GM19238 (cell line): ENCODE results near the gene SPC24.
"Not testable (repeated sequence)": the region's sequence is repeated elsewhere in the genome, so short reads cannot be mapped to it uniquely, and the experiment has no call there.

ENCODE experiments used
- DNase-seq: peaks from one replicate; pipeline ENCODE4 v3.0.0; 2011; ENCODE audit warnings: low spot score; ENCODE audit not compliant: insufficient read length

Gene SPC24

DNA sequence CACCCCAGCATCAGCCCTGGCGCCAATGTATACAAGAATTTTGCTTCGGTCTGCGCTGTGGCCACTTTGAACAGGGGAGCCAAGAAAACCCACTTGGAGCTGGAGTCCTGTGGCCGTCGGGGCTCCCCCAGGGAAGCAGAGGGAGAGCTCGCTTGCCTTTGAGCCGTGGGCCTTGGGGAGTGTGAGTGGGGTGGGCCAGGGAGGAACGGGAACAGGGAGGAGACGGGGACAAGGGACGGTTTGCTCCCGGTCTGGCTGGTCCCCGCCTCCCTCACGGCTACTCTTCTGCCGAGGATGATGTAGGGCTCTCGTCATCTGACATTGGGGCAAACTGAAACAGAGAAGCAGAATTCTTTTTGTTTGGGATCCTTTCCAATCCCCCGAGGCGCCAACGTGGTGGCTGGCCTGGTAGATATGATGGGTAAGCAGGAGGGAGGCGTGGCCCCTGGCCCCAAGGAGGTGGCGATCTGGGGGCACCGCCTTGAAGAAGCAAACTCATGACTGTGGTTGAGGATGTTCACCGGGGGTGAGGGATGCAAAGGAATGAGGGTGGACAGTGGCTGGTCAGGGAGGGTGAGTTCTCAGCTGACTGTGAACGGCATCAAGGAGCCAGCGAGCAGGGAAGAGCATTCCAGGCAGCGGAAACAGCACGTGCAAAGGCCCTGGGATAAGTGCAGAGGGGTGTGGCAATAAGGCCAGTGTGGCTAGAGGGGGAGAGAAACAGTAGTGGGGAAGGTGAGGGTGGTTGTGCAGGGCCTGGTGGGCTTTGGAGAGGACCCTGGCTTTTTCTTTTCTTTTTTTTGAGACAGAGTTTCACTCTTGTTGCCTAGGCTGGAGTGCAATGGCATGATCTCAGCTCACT is 10.9 kb upstream of the SPC24 start:
- DNase-seq: no peak

DNA sequence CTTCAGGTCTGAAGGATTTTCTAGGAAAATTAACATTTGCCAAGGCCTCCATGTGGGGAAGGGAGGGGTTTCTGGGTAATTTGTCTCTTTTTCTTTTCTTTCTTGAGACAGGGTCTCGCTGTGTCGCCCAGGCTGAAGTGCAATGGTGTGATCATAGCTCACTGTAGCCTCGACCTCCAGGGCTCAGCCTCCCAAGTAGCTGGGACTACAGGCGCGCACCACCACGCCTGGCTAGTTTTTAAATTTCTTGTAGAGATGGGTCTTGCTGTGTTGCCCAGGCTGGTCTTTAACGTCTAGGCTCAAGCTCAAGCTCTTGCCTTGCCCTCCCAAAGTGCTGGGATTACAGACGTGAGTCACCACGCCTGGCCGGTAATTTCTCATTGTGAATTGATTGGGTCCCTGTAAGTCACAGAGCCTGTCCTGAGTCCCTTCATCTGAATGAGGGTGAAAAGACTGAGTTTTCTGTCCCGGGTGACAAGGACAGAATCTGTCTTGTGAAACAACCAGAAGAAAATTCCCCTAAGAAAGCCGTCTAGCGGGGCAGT is 10.0 kb upstream of the SPC24 start:
- no peak for DNase-seq

DNA sequence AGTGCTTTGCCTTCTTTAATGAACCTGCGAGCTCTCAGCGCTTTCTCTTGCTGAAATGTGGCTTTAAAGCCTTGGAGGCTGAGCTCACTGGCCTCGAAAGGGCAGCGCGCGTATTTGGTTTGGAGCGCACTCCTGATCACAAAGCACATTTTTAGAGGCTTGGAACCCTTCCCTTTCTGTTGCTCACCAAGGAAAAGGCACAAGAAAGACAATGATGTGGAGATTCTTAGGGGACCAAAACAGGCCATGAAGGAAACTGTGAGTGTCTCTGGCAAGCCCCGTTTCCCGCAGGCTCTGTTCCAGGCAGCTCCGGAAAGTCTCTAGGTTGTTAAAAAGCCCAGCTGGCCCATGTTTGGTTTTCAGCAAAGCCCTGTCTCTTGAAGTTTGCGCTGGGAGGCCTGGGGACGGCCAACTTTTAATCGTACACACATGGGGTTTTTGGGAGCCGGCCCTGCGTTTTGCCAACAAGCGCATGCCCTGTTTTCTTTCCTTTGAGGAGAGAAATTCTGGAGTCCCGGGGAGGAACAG is 9.4 kb upstream of the SPC24 start:
- DNase-seq: no peak

DNA sequence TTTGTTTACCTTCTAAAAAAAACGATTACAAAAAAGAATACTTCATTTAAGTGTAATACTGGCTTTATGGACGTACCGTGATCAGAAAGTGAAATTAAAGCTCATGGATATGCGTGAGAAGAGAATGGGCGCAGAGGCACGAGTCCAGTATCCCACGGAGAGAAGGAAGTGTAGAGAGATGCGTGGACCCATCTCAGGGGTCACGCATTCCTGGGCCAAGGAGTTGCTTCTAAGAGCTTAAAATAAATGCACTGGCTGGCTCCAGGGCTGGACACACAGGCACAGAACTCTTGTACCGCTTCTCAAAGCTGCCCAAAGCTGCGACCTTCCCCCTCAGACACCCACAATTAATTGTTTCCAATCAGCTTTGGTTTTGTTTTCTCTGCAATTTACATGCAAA is 8.7 kb upstream of the SPC24 start:
- DNase-seq: no peak

DNA sequence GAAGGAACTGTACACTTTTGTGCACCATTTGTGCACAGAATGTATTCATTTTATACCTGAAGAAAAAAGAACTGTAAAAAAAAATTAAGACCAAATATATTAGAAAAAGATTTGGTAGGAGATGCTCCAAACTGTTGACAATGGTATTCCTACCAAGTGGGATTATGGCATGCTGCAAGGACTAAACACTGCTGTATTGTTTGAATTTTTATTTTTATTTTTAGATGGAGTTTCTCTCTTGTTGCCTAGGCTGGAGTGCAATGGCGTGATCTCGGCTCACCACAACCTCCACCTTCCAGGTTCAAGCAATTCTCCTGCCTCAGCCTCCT is 4.8 kb upstream of the SPC24 start:
- not testable (repeated sequence) for DNase-seq

DNA sequence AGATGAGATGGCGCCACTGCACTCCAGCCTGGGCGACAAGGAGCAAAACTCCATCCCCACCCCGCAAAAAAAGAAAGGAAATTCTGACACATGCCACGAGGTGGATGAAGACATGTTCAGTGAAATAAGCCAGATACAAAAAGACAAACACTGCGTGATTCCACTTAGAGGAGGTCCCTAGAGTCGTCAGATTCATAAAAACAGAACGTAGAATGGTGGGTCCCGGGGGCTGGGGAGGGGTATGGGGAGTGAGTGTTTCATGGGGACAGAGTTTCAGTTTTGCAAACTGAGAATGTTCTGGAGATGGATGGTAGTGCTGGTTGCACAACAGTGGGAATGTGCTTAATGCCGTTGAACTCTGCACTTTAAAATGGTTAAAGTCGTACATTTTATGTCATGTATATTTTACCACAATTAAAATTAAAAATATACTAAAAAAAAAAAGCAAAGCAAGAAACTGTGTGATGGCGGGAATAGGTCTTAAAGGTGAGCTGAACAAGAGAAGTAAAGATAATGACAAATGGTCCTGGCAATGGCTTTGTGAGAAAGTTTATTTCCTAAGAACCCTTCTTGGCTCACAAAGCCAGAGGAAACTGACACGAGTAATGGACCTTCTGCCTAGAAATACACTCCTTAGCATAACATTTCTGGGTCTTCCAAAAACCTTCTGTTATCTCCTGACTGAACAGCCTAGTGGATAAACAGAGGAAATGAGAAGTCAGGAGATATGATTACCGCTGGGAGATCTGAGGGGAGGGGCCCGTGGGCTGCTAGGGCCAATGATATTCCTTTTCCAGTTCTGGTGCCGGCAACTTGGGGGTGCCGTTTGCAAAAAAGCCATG is 4.2 kb upstream of the SPC24 start:
- no peak for DNase-seq

DNA sequence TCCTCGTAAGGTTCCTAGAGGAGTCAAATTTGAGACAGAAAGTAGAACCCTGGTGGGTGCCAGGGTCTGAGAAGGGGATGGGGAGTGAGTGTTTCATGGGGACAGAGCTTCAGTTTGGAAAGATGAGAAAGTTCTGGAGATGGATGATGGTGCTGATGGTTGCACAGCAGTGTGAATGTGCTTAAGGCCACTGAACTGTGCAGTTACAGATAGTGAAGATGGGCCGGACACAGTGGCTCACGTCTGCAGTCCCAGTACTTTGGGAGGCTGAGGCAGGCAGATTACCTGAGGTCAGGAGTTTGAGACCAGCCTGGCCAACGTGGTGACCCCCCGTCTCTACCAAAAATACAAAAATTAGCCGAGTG is 917 bp downstream of the SPC24 start:
- DNase-seq: no peak

DNA sequence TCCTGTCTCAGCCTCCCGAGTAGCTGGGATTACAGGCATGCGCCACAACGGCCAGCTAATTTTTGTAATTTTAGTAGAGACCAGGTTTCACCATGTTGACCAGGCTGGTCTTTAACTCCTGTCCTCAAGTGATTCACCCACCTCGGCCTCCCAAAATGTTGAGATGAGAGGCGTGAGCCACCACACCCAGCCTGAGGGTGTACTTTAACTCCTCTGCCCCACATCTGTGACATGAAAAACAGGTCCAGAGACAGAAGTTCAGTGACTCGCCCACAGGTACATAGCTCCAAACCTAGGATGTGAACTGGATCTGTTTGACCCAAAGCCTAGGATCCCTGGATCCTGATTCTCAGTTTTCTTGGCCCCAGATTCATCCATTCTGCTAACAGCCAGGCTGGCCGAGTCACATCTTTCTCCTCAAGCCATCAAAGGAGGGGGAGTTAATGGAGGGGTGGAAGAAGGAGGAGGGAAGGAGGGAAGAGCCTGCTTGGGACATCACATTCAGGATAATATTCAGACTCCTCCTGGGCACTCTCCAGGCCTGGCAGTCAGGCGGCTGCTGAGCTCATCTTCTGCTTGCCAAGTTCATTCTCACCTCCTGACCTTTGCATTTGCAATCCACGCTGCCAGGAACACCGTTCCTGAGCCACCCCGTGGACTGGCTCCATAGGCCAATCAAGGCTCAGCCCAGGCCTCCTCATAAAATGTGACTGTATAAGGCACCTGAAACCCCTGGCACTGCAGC is 3.1 kb downstream of the SPC24 start:
- DNase-seq: no peak

DNA sequence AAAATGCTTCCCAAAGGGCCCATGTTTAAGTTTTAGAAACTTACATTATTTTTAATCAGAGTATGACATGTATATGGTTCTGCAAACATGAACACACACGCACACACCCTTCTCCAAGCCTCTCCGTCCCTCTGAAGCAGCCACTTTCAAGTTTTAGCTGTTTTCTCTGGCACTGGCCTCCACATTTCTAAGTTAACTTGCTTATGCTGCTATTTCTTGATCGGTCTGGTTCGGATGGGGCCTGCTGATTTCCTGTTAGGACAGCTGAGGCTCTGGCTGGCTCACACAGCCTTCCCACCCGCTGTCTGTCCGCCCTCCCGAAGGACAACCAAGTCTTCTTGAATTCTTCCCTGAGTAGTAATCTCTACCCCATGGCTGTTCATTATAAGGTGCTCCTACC is 4.4 kb downstream of the SPC24 start:
- DNase-seq: no peak

DNA sequence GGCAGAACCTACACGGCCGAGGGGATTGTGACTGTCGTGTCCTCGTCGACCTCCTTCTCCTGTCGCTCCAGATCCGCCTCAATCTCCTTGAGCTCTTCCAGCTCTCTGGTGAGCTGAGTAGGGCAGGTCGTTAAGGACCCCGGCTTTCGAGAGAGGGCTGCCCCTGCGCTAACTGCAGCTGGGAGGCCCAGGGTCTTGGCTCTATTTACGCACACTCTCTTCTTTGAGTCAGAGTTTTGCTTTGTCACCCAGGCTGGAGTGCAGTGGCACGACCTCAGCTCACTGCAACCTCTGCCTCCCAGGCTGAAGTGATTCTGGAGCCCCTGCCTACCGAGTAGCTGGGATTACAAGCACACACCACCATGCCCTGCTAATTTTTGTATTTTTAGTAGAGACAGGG is 7.6 kb downstream of the SPC24 start:
- DNase-seq: no peak

DNA sequence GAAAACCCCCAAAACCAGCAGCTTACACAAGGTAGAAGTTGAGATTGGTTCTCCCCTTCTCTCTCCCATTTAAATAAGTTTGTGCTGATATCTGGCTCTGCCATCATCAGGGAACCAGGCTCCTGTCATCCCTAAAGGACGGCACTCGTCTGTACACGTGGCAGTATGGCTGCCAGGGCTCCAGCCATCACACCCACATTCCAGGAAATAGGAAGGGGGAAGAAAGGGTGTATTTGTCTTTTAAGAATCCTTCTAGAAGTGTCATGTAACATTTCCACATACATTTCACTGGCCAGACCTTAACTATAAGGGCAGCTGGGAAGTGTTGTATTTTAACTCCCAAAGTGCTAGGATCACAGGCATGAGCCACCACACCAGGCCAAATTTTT is 10.1 kb downstream of the SPC24 start:
- no peak for DNase-seq

DNA sequence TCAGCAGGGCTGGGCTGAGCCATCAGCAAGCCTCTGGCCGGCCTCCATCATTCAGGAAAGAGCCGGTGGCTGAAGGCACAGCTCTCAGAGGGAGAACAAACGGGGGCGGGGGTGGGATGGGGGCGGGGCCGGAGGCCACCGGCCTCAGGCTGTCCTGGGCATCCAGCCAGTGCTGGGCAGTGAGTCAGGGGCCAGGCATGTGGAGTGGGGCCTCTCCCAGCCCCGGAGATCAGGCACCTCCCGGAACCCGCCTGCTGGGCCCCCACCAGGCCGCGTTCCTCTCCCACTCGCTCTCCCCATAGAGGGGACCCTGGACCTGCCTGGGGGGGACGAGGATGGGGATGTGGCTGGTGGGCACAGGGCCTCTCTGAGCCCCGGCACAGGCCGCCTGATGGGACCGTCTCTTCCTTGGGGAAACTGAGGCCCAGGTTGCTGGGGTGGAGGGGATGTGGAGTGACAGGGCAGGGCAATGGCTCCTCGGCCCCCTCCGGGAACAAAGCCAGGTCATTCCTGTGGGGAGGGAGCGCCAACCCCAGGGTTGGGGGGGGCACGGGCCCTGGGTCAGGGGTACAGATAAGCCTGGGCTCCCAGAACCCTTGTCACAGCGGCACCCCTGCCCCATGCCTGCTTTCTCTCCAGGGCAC is 12.9 kb downstream of the SPC24 start:
- DNase-seq: no peak

DNA sequence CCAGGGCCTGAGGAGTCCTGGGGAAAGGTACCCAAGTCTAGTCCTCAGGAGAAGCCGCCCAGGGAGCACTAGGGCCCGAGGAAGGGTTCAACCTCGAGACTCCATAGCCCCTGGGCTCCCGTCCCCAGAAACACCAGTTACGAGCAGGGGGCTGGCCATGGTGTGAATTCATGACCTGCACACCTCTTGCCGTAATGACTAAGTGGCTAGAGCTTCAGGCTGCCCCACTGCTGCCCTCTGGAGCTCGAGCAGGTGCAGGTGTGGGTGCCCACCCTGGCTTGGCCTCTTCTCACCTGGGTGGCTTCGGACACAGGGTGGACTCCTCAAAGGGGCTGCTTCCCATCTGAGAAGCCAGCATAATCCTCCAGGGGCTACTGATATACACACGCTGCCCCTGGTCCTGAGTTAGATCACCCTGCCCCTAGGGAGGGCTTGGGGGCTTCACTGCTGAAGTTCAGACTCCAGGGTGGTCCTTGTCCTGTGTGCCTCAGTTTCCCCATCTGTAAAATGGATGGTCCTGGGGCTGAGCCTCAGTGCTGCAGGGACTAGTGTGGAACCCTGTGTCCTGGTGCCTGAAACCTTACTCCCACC is 13.6 kb downstream of the SPC24 start:
- no peak for DNase-seq

DNA sequence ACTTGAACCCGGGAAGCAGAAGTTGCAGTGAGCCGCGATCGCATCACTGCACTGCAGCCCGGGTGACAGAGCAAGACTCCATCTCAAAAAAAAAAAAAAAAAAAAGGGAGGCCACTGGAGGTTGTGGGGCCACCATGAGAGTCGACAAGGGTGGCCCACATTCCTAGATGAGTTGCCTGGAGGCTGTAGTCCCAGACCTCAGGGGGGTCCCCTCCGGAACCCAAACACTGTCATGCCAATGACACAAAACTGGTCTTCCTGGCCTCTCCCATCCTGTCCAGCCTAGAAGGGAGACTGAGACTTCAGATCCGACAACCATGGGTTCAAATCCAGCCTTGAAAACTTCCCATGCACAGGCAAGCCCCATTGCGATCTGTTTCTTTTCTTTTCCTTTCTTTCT is 14.7 kb downstream of the SPC24 start:
- no peak for DNase-seq

DNA sequence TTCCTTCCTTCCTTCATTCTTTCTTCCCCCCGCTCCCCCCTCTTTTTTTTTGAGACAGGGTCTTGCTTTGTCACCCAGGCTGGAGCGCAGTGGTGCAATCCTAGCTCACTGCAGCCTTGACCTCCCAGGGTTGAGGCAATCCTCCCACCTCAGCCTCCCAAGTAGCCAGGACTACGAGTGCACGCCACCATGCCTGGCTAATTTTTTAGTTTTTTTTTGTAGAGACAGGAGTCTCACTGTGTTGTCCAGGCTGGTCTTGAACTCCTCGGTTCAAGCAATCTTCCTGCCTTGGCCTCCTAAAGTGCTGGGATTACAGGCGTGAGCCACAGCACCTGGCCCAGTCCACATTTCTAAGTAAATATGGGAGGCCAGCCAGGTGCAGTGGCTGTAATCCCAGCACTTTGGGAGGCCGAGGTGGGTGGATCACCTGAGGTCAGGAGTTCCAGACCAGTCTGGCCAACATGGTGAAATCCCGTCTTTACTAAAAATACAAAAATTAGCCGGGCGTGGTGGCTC is 15.5 kb downstream of the SPC24 start:
- not testable (repeated sequence) for DNase-seq

DNA sequence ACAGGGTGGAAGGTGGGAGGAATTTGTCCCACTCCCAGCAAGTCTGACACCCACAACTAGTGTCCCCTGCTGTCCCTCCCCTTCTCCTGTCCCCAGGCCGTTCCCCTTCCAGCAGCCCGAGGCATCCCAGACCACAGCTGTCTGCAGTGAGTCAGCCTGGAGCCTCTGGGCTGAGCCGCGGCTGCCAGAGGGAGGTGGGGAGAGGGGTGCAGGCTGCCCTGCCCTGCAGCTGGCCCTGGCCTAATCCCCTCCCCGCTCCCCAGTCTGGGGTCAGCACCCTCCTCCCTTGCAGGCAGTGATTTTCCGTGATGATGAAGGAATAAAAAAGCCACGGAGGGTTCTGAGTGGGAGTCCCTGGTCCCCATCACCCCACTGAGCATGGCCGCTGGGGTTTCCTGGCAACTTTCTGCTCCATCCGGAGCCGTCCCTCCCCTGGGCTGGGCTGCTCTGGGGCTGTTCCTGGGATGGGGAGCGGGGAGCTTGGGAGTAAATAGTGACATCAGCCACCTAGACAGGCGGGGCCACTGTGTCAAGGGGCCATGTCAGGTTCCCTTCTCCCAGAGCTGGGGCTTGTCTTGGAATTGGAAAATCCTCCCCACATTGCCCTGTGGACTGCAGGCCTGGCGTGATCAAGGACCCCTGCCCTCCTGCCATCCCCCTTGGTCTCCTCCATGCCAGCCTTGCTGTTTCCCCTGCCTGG is 16.8 kb downstream of the SPC24 start:
- no peak for DNase-seq

DNA sequence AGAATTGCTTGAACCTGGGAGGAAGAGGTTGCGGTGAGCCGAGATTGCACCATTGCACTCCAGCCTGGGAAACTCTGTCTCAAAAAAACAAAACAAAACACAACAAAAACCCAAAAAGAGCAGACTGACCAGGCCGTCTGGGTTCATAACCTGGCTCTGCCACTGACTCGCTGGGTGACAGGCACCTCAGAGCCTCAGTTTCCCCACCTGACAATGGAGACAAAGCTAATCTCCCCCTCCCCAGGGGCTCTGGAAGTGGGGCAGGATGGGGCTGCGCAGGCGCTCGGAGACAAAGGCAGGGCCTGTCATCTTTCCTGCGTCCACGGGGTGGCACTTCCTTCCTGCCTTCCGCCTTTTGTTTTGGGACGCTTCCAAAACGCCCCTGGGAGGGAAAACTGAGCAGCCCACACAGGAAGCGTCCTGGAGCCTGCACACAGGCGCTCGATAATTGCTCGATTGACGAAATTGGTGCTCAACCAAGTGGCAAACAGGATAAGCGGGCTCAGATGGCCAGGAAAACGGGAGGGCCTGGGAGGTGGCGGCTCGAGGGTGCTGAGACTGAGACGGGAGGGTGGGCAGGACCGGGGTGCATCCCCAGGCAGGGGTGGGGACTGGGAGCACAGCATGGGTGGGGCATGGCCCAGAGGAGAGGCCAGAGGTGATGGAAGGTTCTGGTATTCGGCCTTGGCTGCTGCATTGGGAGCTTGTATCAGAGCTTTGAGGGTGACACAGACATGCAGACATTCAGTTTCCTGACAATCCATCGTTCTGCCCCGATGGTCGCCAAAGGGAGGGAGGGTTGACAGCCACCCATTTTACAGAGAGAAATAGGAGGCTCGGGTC is 17.8 kb downstream of the SPC24 start:
- no peak for DNase-seq

DNA sequence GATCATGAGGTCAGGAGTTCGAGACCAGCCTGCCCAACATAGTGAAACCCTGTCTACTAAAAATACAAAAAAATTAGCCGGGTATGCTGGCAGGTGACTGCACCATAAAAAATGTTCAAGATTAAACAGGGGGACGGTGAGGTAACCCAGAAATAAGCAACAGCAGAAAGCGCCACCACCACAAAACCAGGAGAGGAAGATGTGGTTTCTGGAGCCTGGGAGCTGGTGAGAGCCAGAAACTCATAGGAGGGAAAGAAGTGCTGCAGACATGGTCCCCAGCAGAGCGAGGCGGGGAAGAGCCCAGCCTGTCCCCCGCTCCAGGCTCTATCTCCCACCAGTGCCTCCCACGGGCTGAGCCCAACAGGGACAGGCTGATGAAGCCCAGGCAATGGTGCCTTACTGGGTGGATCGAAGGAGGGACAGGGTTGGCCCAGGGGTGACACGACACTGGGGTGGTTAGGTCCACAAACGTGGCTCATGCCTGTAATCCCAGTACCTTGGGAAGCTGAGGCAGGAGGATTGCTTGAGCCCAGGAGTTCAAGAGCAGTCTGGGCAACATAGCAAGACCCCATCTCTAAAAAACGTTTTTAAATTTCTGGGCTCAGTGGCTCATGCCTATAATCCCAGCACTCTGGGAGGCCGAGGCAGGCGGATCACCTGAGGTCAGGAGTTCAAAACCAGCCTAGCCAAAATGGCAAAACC is 19.0 kb downstream of the SPC24 start:
- no peak for DNase-seq
